ENCODE measurements around the gene RRP1.

The RRP1 gene

DNA sequence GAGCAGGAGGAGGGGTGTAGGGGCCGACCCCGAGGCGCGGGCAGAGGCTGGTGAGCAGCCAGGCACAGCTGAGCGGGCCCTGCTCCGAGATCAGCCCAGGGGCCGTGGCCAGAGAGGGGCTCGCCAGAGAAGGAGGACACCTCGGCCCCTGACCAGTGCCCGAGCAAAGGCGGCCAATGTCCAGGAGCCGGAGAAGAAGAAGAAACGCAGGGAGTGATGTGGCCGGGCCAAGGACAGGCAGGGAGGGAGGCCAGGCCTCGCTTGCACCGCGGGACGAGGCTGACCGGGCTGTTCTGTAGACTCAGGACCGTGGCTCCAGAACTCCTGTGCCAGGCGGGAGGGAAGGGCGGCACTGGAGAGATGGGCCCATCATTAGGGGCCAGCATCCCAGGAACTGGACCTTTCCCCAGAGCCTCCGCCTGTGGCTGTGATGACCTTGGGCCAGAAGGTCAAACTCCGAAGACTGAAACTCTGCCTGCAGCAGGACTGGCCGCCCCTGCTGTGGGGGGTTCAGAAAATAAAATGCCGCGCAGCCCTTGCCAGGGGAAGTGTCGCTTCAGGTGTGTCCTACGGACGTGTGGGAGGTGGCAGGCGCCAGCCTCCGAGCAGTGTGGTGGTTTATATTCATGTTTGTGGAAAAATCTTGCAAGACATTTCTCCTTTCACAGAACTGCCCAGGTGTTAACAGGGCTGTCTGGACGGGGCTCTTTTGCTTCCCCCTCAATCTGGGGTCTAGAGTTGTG, 14.4 kb downstream of the RRP1 start:
- no peak for DNase-seq

DNA sequence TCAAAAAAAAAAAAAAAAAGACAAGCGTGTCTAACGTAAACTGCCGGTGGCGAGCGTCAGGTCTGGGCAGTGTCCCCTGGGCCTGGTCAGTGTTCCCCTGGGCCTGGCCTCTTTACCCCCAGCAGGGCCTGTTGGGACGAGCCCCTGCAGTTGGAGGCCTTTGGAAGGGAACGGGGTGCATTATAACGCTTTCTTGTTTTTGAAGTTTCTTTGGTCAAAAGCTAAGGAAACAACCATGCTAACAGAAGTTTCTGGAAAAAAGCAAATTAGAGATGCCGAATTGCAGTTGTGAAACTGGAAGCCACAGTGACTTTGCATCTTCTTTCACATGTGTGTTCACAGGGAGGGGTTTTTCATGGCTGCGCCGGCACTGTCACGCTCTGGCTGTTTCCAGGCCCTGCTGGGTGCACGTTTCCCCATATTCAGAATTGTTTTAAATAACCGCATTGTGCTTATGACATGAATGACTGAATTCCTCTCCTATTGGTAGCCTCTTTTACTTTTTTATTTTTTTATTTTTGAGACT, 16.0 kb downstream of the RRP1 start:
- DNase-seq, result no peak

DNA sequence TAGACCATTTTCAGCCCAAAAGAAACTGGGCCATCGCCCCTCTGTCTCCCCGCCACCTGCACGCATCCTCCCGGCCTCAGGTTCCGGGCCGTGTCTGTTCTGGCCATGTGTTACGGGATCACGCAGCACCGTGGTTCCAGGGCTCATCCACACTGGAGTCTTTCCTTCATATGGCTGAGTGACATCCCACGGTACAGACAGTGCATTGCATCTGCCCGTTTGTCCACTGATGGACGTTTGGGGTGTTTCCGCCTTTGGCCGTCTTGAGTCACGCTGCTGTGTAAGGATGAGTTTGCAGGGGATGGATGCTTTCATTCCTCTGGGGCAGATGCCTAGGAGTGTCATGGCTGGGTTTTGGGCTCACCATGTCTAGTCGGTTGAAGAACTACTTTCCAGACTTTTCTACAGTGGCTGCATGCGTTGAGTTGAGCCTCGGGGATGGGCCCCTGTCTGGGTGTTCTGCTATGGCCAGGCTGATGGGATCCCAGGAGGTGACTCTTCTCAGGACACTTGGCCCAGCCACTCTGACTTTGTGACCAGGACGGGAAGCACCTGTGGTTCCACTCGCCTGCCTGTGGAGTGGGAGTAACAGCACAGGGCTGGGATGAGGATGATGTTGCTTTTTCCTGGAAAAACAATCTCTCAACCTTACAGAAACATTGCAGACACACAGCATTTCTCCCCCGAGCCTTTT, 16.8 kb downstream of the RRP1 start:
- no peak for DNase-seq

DNA sequence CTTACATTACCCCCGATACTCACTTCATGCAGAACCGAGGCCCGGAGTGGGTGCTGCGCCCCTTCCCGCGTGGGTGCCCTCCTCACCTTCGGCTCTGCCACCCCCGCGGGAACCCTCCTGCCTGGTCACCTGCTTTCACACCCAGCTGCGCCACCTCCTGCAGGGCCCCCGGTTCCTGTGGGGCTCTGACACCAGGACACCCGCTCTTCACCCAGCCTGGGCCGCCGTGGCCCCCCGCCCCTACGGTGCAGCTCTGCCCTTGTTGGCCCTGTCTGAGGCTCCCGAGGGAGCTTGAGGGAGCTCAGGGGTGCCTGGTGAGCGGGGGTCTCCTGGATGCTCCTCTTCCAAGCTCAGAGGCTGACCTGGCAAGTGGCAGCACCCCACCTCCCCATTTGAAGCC, 19.0 kb downstream of the RRP1 start:
- no peak for DNase-seq

DNA sequence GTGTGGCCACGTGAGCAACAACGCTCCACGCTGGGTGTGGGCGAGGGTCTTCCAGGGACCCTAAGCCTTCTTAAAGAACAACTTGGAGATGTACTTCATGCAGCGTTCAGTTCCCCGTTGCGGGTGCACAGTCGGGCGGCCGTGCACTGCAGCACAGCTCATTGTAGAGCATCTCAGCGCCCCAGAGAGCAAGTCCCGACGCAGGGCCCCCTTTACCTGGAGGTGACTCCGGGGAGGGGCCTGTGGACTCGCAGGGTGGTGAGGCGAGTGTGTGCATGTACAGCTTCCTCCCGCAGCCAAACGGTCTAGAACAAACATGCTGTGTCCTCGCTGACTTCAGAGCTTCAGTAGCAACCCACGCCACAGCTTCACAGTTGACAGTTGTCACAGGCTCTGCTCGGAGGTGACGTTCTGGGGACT, 19.5 kb downstream of the RRP1 start:
- no peak for DNase-seq

DNA sequence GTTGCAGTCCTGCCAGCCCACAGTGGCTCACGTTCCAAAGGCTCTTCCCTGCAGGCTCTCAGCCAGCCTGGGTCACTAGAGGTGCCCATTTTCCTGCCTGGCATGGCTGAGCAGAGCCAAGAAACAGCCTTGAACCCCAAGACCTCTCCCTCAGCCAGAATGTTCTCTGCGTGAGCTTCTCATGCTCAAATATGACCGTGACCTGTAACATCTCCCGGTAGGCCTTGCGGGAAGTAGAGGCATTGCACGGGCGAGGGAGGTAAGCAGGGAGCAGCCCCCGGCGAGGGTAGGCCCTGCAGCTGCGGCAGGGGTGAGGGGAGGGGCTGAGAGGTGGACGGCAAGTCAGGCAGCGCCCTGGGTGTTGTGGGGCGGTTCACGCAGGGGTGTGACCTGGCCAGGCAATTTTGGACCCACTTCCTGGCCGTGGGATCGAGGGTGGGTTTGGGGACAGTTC, 20.0 kb downstream of the RRP1 start:
- no peak for DNase-seq

DNA sequence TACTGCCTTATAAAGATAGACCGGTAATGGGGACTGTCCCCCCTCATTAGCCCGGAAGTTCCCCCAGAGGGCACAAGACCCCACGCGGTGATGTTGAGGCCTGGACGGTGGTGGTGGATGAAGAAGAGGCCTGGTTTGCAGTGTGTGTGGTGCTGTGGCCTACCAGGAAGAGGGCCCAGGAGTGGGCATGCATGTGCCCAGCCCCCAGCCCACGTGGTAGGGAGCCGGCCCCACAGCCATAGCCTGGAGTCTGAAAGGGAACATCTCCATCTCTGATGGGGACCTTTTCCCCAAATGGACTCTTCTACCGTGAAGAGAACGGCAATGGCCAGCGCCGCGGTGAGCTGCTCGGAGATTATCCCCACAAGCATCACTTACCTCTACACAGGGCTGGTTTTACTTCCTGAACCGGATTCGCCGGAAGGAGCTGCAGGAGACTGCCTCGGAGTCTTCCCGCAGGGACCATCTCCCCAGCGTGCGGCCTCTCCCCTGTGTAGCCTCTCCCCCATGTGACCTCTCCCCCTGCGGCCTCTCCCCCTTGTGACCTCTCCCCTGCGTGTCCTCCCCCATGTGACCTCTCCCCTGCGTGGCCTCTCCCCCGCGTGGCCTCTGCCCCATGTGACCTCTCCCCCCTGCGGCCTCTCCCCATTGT, 20.6 kb downstream of the RRP1 start:
- no peak for DNase-seq

DNA sequence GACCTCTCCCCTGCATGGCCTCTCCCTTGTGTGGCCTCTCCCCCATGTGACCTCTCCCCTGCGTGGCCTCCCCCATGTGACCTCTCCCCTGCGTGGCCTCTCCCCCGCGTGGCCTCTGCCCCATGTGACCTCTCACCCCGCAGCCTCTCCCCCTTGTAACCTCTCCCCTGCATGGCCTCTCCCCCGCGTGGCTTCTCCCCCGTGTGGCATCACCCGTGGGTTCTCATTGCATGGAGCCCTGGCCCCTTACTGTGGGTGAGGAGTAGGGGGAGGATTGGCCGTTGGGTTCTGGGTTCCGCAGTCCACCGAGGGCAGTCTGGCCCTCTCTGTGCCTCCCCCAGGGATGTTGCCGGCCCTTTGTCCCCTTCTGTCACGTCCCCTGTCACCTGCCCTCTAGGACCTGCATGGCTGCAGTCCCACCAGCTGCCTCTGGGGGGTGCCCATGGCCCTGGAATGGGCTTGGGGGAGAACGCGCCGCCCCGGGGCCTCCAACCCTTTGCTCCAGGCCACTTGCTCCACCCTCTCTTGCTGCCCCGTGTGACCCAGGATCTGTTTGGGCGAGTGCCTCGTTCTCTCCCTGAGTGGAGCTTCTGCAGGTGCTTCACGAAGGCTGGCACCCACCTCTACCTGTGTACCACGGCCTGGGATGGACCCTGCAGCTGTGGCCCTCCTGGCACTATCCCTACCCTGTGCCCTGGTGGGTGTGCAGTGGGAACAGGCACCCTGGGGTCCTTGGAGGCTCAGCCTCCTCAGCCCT, 21.3 kb downstream of the RRP1 start:
- peak; percentile 74 to 95 (median 86) for DNase-seq

DNA sequence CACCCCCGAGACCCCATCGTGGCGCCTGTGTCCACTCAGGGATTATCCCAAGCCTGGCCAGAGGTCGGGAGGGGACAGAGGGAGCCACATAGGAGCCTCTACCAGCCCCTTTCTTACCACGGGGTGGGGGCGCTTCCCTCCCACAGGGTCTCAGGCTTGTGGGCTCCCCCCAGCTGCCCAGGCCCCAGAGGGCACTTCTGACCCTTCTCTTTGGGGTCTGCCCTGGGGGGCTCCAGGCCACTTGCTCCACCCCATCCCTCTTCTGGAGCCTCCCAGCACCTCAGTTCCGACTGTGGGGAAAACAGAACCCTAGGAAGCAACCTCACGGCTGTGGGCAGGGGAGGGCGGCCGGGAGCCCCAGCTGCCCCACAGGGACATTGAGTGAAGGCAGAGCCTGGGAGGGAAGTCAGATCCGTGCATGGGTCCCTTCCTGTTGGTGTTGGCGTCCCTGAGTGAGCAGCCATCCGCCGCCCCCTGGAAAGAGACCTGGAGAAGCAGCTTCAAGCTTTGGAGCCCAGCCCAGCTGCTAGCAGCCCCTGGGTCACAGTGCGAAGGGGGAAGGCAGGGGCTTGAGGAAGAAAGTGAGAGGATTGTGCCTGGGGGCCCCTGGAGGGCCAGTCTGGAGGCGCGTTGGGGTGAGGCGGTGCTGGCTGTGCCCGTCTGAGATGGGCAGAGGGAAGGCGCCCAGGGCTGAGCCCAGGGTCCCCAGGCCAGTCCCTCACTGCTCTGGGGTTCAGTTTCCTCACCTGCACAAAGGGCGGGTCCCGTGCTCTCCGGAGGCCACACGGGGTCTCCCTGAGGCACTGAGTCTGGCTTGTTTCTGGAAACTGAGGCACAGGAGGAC, 22.1 kb downstream of the RRP1 start:
- DNase-seq, result no peak

DNA sequence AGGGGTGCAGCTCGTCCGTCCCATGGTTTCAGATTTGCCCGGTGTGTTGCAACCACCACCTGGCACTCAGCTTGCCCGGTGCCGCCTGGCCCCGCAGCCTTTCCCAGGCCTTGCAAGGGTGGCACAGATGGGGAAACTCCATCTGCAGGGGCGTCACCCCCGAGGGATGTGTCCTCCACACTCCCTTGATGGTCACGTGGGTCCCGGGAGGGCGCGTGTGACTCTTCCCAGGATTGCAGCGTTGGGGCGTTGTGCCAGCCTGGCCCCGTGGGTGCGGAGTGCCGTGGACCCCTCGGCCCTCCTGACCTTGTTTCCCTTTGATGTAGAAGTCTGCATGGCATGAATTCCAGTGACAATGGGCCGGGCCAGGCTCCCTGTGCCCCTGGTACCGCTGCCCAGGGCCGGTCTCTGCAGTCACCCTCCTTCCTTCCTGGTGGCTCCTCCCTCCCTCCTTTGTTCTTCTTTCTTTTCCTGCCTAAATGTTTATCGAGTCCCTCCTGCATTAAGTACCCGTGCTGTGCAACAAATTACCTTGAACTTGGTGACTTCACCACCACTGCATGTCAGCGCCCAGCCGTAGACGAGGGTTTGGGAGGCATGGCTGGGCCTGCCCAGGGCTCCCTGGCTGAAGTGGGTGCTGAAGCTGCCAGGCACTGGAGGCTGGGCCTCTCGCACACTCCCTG, 22.9 kb downstream of the RRP1 start:
- no peak for DNase-seq

DNA sequence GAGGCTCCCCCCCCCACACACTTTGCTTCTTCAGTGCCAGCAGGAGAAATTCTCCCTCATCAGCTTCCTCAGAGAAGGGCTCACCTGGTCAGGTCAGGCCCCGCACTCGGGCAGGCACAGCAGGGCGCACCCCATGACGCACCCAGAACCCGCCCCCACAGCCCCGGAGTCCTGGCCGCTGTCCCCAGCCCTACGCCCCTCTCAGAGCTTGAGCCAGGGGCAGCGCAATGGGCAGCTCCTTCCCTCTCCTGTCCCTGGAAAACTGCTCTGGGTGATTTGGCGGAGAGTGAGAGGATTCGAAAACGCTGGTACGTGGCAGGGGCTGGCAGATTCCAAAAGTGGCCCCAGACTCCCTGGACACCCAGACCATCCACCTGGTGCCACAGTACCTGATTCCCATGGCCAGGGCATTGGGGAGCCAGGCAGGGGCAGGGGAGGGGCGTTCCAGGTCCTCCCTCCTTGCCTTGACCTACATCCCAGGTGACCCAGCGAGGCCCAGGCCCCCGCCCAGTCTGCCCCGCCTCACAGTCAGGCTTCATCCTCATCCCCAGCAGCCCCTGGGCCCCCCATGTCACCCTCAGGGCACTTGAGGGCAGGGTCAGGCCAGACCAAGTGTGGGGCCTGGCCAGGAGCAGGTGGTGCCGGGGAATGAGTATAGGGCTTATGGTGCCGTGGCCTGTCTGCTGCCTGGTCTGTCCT, 23.7 kb downstream of the RRP1 start:
- DNase-seq, result no peak

DNA sequence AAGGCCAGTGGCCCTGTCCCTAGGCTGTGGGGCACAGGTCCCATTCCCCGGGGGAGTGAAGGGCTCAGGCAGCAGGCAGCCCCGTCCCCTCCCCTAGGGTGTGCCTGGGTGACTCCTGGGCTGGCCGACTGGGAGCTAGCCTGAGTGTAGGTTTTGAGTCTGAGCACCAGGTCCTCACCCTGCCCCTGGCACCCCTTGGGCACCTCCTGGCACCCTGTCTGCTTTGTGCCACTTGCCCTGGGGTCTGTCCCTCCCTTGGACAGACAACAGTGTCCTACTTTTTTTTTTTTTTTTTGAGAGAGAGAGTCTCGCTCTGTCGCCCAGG, 24.2 kb downstream of the RRP1 start:
- DNase-seq, result no peak

DNA sequence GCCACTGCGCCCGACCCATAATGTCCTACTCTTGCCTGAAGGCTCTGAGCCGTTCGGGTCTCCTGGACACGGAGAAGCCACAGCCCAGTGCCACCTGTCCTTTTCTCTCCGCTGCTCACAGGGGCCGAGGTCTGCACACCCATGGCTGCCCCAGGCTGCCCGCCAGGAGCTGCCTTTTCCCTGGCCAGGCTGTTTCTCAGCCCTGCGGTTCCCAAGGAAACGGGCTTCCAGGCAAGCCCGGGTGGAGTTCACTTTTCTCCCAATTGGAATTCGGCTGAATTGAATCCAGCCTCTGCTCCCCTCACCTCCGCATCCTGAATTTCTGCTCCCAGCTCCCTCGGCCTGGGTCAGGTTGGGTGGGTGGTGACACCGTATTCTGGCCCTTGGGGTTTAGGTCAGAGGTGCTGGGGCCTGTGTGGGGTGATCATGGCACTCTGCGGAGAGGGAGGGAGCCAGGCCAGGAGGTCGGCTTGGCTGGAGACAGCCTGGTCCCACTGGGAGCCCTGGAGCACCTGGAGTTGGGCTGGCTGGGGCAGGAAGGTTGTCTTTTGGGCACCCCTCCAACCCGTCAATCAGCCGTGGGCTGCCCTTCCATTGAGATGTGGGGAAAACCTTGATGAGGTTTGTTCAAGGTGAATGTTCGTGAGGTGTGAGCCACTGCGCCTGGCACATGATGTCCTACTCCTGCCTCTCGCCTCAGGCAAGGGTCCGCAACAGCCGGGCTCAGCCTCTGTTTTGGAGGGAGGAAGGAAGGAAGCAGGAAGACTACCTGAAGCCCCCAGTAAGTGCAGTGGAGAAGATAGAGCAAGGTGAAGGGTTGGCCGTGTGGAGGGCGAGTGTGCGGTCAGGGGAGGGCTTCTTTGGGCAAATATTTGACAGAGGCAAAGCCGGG, 25.1 kb downstream of the RRP1 start:
- DNase-seq, result no peak

DNA sequence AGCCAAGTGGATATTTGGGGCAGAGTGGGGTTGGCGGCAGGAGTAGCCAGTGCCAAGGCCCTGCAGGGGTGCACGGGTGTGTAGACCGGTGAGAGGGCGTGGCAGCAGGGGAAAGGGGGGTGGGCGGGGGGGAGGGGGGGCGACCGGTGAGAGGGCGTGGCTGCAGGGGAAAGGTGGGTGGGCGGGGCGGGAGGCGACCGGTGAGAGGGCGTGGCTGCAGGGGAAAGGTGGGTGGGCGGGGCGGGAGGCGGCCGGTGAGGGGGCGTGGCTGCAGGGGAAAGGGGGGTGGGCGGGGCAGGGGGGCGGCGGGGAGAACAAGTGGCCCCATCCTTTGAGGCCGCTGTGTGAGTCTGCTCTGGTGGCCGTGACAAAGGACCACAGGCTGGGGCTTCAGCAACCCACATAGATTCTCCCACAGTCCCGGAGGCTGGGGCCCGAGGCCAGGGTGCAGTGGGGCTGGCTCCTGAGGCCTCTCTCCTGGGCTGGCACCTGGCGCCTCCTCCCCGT, 25.8 kb downstream of the RRP1 start:
- DNase-seq, result peak in 1 of 4 experiments; percentile 11

DNA sequence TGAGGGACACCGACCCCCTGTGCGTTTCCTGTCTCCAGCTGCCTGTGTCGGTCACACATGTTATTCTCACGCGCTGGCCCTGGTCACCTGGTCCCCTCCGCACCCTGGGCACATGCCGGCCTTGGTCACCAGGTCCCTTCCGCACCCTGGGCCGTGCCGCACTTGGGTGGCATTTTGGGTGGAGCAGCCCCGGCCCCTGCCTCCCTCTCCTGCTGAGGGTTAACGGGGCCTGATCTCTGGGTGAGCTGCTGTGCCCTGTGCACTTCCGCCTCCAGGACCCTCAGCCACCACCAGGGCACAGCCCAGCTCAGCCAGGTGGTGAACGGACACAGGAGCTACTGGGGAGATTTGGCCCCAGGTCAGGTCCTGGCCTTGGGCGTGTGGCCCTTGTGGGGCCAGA, 26.6 kb downstream of the RRP1 start:
- DNase-seq, result no peak

DNA sequence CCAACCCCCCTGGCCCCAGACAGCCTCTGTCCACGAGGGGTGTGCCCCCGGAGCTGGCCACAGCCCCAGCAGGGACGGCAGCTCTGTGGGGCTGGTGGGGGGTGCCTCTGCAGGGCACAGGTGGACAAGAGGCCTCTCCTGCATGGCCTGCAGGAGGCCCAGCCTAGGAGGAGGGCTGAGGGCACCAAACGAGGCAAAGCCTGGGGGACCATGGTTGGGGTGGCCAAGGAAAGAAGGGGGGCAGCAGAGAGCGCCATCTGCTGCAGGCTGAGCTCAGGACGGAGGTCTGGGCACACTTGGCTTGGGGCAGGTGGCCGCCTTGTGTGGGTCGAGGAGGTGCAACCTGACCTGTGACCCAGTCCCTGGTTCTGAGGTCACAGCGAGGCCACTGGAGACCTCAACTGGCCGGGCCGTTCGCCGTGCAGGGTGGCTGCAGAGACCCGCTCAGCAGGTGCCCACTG, 27.3 kb downstream of the RRP1 start:
- no peak for DNase-seq

DNA sequence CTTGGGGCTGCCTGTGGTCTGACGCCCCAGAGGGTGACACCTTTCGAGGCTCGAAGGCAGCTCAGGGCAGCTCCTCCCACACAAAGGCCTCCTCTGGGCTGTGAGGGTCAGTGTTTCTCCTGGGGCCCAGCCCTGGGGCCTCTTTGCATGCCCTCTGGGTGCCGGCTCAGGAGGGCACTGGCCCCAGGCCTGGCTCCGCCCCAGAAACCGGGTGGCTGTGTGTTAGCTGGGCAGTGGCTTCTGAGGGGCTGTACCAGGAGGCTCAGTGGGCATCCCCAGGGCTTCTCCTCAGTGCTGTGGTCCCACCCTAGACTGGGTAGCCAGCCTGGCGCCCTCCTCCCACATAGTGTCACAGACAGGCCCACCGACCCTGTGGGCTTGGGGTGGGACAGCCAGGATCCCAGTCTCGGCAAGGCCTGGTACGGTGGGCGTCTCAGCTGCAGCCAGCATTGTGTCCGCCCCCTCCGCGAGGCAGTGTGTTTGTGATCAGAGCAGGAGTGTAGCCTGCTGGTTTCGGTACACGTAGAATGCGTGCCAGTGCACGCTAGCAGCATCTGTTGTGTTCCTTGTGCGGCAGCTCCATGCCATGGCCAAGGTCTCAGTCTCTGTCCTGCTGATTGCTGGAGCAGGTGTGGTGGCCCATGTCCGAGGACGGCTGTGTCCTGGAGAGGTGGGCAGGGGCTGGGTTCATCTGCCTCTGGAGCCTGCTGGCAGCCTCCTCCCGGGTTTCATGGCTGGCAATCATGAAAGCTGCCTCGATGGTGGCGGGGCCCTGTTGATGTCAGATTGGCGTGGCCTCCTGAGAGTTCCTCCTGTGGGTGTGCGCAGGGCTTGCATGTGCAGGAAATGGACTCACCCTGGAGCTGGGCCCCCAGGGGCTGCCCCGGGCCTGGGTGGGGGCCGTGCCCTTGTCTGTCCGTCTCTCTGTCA, 28.0 kb downstream of the RRP1 start:
- DNase-seq, result no peak

DNA sequence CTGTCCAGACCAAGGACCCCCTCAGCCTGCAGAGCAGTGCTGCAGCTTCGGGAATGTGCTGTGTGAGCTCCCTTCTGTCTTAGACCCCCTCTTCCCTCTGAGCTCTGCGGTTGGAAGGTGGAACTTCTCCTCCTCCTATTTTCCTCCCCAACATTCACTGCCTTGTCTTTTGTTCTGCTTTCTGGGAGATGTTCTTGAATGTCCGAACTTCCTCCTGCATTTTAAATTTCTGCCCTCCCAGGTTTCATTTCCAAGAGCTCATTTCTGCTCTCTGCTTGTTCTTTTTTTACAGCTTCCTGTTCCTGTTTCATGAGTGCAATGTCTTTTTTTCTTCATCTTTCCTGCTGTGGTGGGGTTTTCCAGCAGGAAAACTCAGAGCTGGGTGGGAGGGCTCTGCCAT, 29.3 kb downstream of the RRP1 start:
- no peak for DNase-seq

Data from activated CD4-positive, CD25-positive, alpha-beta regulatory T cell (primary cell).